ENCODE data around the gene NECAP2.
"Not testable (repeated sequence)": the region's sequence is repeated elsewhere in the genome, so short reads cannot be mapped to it uniquely, and the experiment has no call there.

The NECAP2 gene

DNA sequence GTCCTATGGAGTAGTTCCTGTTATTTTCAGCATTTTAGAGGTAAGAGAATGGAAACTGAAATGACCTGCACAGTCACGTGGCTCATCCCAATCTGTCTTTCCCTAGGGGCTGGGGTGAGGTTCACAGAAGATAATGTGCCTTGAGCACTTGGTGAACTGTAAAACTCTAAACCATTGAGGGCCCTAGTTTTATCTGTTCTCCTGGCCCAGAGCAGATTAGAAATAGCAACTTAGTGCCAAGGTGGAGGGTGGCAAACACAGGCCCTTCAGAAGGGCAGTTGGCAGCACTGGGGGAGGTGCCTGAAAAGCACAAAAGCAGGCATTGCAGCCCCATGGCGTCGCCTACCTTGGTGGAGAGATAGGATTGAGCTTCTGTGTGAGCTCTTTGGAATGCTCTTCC is 14.4 kb downstream of the NECAP2 start:
- H3K27ac ChIP-seq (ENCODE audit: insufficient read depth, low read length, poor library complexity, severe bottlenecking); H3K27me3 ChIP-seq (replicated peaks; ENCODE audit: control insufficient read depth, insufficient read depth, low read length, poor library complexity, severe bottlenecking); H3K4me1 ChIP-seq (ENCODE audit: control insufficient read depth, insufficient read depth, low read length, poor library complexity, severe bottlenecking); H3K9me3 ChIP-seq (ENCODE audit: control insufficient read depth, low read length); H3K4me3 ChIP-seq (ENCODE audit: insufficient read depth, low read depth, low read length, poor library complexity, severe bottlenecking); DNase-seq: not testable (repeated sequence)
- peaks cover 86% of the 10 kb centered on the region for H3K36me3 ChIP-seq (ENCODE audit: control insufficient read depth, insufficient read depth, low read length)

DNA sequence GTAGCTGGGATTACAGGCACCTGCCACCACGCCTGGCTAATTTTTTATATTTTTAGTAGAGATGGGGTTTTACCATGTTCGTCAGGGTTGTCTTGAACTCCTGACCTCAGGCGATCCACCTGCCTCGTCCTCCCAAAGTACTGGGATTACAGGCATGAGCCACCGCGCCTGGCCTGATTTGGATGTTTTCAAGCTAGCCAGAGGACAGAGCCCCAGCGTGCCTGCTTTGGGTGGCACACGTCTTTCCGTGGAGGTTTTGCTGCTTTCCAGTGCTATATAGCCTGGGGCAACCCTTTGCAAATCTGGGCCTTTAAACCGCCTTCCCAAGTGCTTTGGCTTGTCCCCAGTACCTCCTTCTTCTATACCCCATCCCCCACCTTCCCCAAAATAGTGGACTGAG is 15.6 kb downstream of the NECAP2 start:
- H3K9me3 ChIP-seq (ENCODE audit: control insufficient read depth, low read length); H3K4me1 ChIP-seq (ENCODE audit: control insufficient read depth, insufficient read depth, low read length, poor library complexity, severe bottlenecking); DNase-seq; H3K4me3 ChIP-seq (ENCODE audit: insufficient read depth, low read depth, low read length, poor library complexity, severe bottlenecking); H3K27ac ChIP-seq (ENCODE audit: insufficient read depth, low read length, poor library complexity, severe bottlenecking); H3K27me3 ChIP-seq (replicated peaks; ENCODE audit: control insufficient read depth, insufficient read depth, low read length, poor library complexity, severe bottlenecking): not testable (repeated sequence)
- H3K36me3 ChIP-seq (ENCODE audit: control insufficient read depth, insufficient read depth, low read length), result peaks cover 84% of the 10 kb centered on the region

GRCh38 chr1:16458831-16459230 is 18.3 kb downstream of the NECAP2 start:
- peaks cover 67% of the 10 kb centered on the region for H3K36me3 ChIP-seq (ENCODE audit: control insufficient read depth, insufficient read depth, low read length)
- H3K9me3 ChIP-seq (ENCODE audit: control insufficient read depth, low read length), result no peaks in the 10 kb centered on the region
- no peaks in the 10 kb centered on the region for H3K27me3 ChIP-seq (replicated peaks; ENCODE audit: control insufficient read depth, insufficient read depth, low read length, poor library complexity, severe bottlenecking)
- H3K4me1 ChIP-seq (ENCODE audit: control insufficient read depth, insufficient read depth, low read length, poor library complexity, severe bottlenecking), result no peaks in the 10 kb centered on the region
- no peak overlapping the region for H3K27ac ChIP-seq (ENCODE audit: insufficient read depth, low read length, poor library complexity, severe bottlenecking)
- H3K4me3 ChIP-seq (ENCODE audit: insufficient read depth, low read depth, low read length, poor library complexity, severe bottlenecking), result no peak overlapping the region
- DNase-seq, result no peak

DNA sequence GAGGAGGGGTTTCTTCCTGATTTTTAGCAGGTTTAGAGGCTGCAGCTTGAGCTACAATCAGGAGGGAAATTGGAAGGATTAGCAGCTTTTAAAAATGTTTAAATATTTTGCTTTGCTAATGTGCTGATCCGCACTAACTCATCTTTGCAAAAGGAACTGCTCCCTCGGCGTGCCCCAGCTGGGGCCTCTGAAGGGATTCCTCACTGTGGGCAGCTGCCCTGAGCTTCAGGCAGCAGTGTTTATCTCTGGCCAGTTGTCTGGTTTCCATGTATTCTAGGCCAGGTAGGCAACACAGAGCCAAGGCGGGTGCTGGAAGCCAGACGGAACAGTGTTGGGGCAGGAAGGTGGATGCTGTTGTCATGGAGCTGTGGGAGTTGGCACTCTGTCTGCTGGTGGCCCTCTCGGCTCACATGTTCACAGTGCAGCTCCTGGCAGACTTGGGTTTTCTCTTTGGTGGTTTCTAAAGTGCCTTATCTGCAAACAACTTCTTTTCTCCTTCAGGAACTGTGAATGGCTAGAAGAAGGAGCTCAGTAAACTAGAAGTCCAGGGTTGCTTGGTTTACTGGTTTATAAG is 18.9 kb downstream of the NECAP2 start:
- no peak for DNase-seq
- peaks cover 67% of the 10 kb centered on the region for H3K36me3 ChIP-seq (ENCODE audit: control insufficient read depth, insufficient read depth, low read length)
- no peaks in the 10 kb centered on the region for H3K9me3 ChIP-seq (ENCODE audit: control insufficient read depth, low read length)
- no peak overlapping the region for H3K4me3 ChIP-seq (ENCODE audit: insufficient read depth, low read depth, low read length, poor library complexity, severe bottlenecking)
- no peaks in the 10 kb centered on the region for H3K27me3 ChIP-seq (replicated peaks; ENCODE audit: control insufficient read depth, insufficient read depth, low read length, poor library complexity, severe bottlenecking)
- H3K27ac ChIP-seq (ENCODE audit: insufficient read depth, low read length, poor library complexity, severe bottlenecking), result no peak overlapping the region
- H3K4me1 ChIP-seq (ENCODE audit: control insufficient read depth, insufficient read depth, low read length, poor library complexity, severe bottlenecking), result no peaks in the 10 kb centered on the region

DNA sequence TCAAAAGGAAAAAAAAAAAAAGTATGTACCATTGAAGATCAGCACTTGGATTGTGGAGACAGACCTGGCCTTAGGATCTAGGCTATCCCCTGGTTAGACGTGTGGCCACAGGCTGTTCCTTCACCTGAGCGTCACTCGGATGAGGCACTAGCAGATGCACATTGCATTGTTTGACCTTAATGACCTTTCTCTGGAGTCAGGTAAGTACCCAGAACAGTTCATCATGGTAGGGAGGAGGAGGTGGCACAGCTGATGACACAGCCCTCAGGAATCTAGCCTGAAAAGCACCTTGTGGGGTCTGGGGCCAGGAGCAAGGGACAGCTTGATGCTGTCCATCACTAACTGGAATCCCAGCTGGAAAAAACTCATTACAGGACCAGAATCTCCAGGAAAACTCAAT is 21.2 kb downstream of the NECAP2 start:
- H3K27me3 ChIP-seq (replicated peaks; ENCODE audit: control insufficient read depth, insufficient read depth, low read length, poor library complexity, severe bottlenecking), result no peaks in the 10 kb centered on the region
- H3K4me3 ChIP-seq (ENCODE audit: insufficient read depth, low read depth, low read length, poor library complexity, severe bottlenecking), result no peak overlapping the region
- no peak overlapping the region for H3K27ac ChIP-seq (ENCODE audit: insufficient read depth, low read length, poor library complexity, severe bottlenecking)
- H3K4me1 ChIP-seq (ENCODE audit: control insufficient read depth, insufficient read depth, low read length, poor library complexity, severe bottlenecking), result no peaks in the 10 kb centered on the region
- H3K36me3 ChIP-seq (ENCODE audit: control insufficient read depth, insufficient read depth, low read length), result peaks cover 51% of the 10 kb centered on the region
- no peaks in the 10 kb centered on the region for H3K9me3 ChIP-seq (ENCODE audit: control insufficient read depth, low read length)
- DNase-seq, result no peak

DNA sequence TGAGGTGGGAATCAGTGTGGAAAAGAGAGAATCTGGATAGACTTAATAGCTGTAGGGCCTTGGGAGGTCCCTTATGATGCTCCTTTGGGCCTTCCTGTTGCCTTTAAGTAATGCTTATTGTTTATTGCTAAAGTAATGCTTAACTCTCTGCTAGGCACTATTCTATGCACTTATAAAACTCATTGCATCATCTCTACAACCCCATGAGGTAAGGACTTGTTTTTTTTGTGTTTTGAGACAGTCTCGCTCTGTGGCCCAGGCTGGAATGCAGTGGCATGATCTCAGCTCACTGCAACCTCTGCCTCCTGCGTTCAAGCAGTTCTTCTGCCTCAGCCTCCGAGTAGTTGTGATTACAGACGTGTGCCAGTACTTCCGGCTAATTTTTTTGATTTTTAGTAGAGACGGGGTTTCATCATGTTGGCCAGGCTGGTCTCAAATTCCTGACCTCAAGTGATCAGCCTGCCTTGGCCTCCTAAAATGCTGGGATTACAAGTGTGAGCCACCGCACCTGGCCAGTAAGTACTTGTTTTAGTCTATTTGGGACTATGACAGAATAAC is 22.3 kb downstream of the NECAP2 start:
- H3K9me3 ChIP-seq (ENCODE audit: control insufficient read depth, low read length), result no peaks in the 10 kb centered on the region
- no peak overlapping the region for H3K27ac ChIP-seq (ENCODE audit: insufficient read depth, low read length, poor library complexity, severe bottlenecking)
- no peak for DNase-seq
- H3K36me3 ChIP-seq (ENCODE audit: control insufficient read depth, insufficient read depth, low read length), result peaks cover 46% of the 10 kb centered on the region
- no peaks in the 10 kb centered on the region for H3K4me1 ChIP-seq (ENCODE audit: control insufficient read depth, insufficient read depth, low read length, poor library complexity, severe bottlenecking)
- no peaks in the 10 kb centered on the region for H3K27me3 ChIP-seq (replicated peaks; ENCODE audit: control insufficient read depth, insufficient read depth, low read length, poor library complexity, severe bottlenecking)
- H3K4me3 ChIP-seq (ENCODE audit: insufficient read depth, low read depth, low read length, poor library complexity, severe bottlenecking), result no peak overlapping the region

- H3K9me3 ChIP-seq (ENCODE audit: control insufficient read depth, low read length), result no peaks in the 10 kb centered on the region
- H3K27ac ChIP-seq (ENCODE audit: insufficient read depth, low read length, poor library complexity, severe bottlenecking), result no peak overlapping the region
- no peak for DNase-seq
- peaks cover 24% of the 10 kb centered on the region for H3K36me3 ChIP-seq (ENCODE audit: control insufficient read depth, insufficient read depth, low read length)
- H3K4me1 ChIP-seq (ENCODE audit: control insufficient read depth, insufficient read depth, low read length, poor library complexity, severe bottlenecking), result no peaks in the 10 kb centered on the region
- H3K4me3 ChIP-seq (ENCODE audit: insufficient read depth, low read depth, low read length, poor library complexity, severe bottlenecking), result no peak overlapping the region
- H3K27me3 ChIP-seq (replicated peaks; ENCODE audit: control insufficient read depth, insufficient read depth, low read length, poor library complexity, severe bottlenecking), result no peaks in the 10 kb centered on the region
These were observed 24.5 kb downstream of the NECAP2 start for GRCh38 chr1:16464917-16465625.

GRCh38 chr1:16468558-16468957 is 28.0 kb downstream of the NECAP2 start:
- Histone ChIP-seq H3K4me1 (ENCODE audit: control insufficient read depth, insufficient read depth, low read length, poor library complexity, severe bottlenecking) (no peaks in the 10 kb centered on the region), H3K9me3 (ENCODE audit: control insufficient read depth, low read length) (no peaks in the 10 kb centered on the region), H3K27me3 (replicated peaks; ENCODE audit: control insufficient read depth, insufficient read depth, low read length, poor library complexity, severe bottlenecking) (no peaks in the 10 kb centered on the region), H3K36me3 (ENCODE audit: control insufficient read depth, insufficient read depth, low read length) (peaks cover 10% of the 10 kb centered on the region), H3K27ac (ENCODE audit: insufficient read depth, low read length, poor library complexity, severe bottlenecking) (no peak overlapping the region), H3K4me3 (ENCODE audit: insufficient read depth, low read depth, low read length, poor library complexity, severe bottlenecking) (no peak overlapping the region)
- DNase-seq, result no peak

- Histone ChIP-seq H3K27me3 (replicated peaks; ENCODE audit: control insufficient read depth, insufficient read depth, low read length, poor library complexity, severe bottlenecking) (no peaks in the 10 kb centered on the region), H3K27ac (ENCODE audit: insufficient read depth, low read length, poor library complexity, severe bottlenecking) (no peak overlapping the region), H3K4me3 (ENCODE audit: insufficient read depth, low read depth, low read length, poor library complexity, severe bottlenecking) (no peak overlapping the region), H3K9me3 (ENCODE audit: control insufficient read depth, low read length) (no peaks in the 10 kb centered on the region), H3K36me3 (ENCODE audit: control insufficient read depth, insufficient read depth, low read length) (peaks cover 22% of the 10 kb centered on the region), H3K4me1 (ENCODE audit: control insufficient read depth, insufficient read depth, low read length, poor library complexity, severe bottlenecking) (no peaks in the 10 kb centered on the region)
- no peak for DNase-seq
These were observed 33.8 kb downstream of the NECAP2 start for GRCh38 chr1:16474166-16474800.

DNA sequence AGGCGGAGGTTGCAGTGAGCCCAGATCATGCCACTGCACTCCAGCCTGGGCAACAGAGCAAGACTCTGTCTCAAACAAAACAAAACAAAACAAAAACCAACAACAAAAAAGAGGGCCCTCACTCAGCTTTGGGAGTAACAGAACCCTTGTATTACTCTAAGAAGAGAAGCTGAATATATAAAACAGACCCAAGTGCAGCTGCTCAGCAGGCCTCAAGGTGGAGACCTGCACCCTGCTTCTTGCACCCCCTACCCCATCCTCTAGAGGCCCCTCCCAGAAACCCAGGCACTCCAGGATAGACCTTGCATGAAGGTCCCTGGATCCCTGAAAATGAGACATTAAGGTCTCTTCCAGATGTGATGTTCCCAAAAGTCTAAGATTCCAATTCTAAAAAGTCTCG is 34.4 kb downstream of the NECAP2 start:
- peaks cover 22% of the 10 kb centered on the region for H3K36me3 ChIP-seq (ENCODE audit: control insufficient read depth, insufficient read depth, low read length)
- not testable (repeated sequence) for H3K9me3 ChIP-seq (ENCODE audit: control insufficient read depth, low read length); H3K27me3 ChIP-seq (replicated peaks; ENCODE audit: control insufficient read depth, insufficient read depth, low read length, poor library complexity, severe bottlenecking); H3K4me3 ChIP-seq (ENCODE audit: insufficient read depth, low read depth, low read length, poor library complexity, severe bottlenecking); H3K4me1 ChIP-seq (ENCODE audit: control insufficient read depth, insufficient read depth, low read length, poor library complexity, severe bottlenecking); H3K27ac ChIP-seq (ENCODE audit: insufficient read depth, low read length, poor library complexity, severe bottlenecking); DNase-seq
